K562 (cell line): ENCODE results near the gene FAM24A. TPM values are rescaled to one million over a fixed set of nuclear protein-coding genes. Genes with fewer than 3 reads are reported as not detected.
A peak's percentile ranks its signal among the peaks of the same experiment; 100 is the strongest.

Source experiments
- C11orf30 ChIP-seq: fragments of 450-650 bp; IDR thresholded peaks from 2 replicates; pipeline ENCODE4 v1.6.1; 2016; ENCODE audit warnings: low read depth, mild to moderate bottlenecking
- CBFA2T2 ChIP-seq: fragments of 450-650 bp; conservative IDR thresholded peaks from 2 replicates; pipeline ENCODE4 v1.6.1; 2017; ENCODE audit warnings: mild to moderate bottlenecking
- CHD7 ChIP-seq: fragments of 200-600 bp; sonication (generic); IDR thresholded peaks from one replicate; pipeline ENCODE4 v1.6.1; 2012; ENCODE audit warnings: mild to moderate bottlenecking, low read depth, low read length, inconsistent platforms
- ETS2 ChIP-seq: IDR thresholded peaks from 2 replicates; pipeline ENCODE4 v1.6.1; 2016; ENCODE audit warnings: borderline replicate concordance, missing genetic modification characterization, mild to moderate bottlenecking, moderate library complexity, missing compliant biosample characterization; ENCODE audit not compliant: poor library complexity, severe bottlenecking
- EZH2 ChIP-seq: IDR thresholded peaks from 2 replicates; pipeline ENCODE4 v1.6.1; 2012; ENCODE audit warnings: low read depth, mild to moderate bottlenecking, inconsistent platforms, low read length, borderline replicate concordance
- FOXJ3 ChIP-seq: sonication (generic); formaldehyde crosslinking; IDR thresholded peaks from 2 replicates; pipeline ENCODE4 v1.4.0; 2020; ENCODE audit warnings: mild to moderate bottlenecking, missing genetic modification reagents
- ID3 ChIP-seq, 2 experiments: fragments of 250-450 bp in 1 of 2; fragments of 450-650 bp in 1 of 2; sonication (Bioruptor Pico) in 1 of 2; IDR thresholded peaks; 2 replicates each; pipeline versions ENCODE4 v1.6.1 to v1.8.0; 2016 to 2021; ENCODE audit warnings: mild to moderate bottlenecking in 2 of 2, moderate library complexity in 2 of 2, missing compliant biosample characterization in 1 of 2, missing genetic modification characterization in 1 of 2
- NELFE ChIP-seq: IDR thresholded peaks from 2 replicates; pipeline ENCODE4 v1.6.1; 2011; ENCODE audit warnings: mild to moderate bottlenecking; ENCODE audit not compliant: insufficient read depth, insufficient read length
- POLR2B ChIP-seq: fragments of 450-650 bp; IDR thresholded peaks from 2 replicates; pipeline ENCODE4 v1.6.1; 2018; ENCODE audit warnings: low read depth; ENCODE audit not compliant: partially characterized antibody
- ZBTB5 ChIP-seq: fragments of 450-650 bp; IDR thresholded peaks from 2 replicates; pipeline ENCODE4 v1.6.1; 2017; ENCODE audit warnings: antibody characterized with exemption
- polyA plus RNA-seq, 8 experiments: library from polyadenylated mRNA; depleted of rRNA in 4 of 8; stranded (reverse) in 5 of 8; unstranded in 3 of 8; fragments of >200 nt; fragmentation: Nextera tagmentation in 2 of 8; fragmentation: Illumina TruSeq in 1 of 8; extraction: Ambion mirVana in 2 of 8; extraction: Trizol in 1 of 8; gene quantifications; 2 replicates each; pipeline versions ENCODE4 v1.2.1 to v1.2.3, GENCODE V29; 2011 to 2014; ENCODE audit warnings: inconsistent platforms in 1 of 8, missing spikeins in 1 of 8
- total RNA-seq, 7 experiments: library from RNA; depleted of rRNA in 6 of 7; stranded (reverse); fragments of >200 nt in 6 of 7; fragmentation: Illumina TruSeq in 2 of 7; extraction: Trizol in 2 of 7; gene quantifications; 2 replicates each; pipeline versions ENCODE4 v1.2.1 to v1.2.3, GENCODE V29; 2011 to 2021; ENCODE audit warnings: low replicate concordance in 1 of 7

Gene FAM24A
- total and polyA plus RNA-seq, 9 of the 15 experiments (the other 6 are each of a cell fraction or from before 2014, with no cell fraction given) = not detected

- TF ChIP-seq CBFA2T2 = no peak
- no peak for TF ChIP-seq ETS2 (tag)
- TF ChIP-seq EZH2 = no peak
- peak; percentile 96 for TF ChIP-seq POLR2B
- no peak for TF ChIP-seq ID3 (CRISPR knock-in tag; IDR thresholded peaks at IDR 0.05)
- no peak for TF ChIP-seq ID3 (tag; IDR thresholded peaks at IDR 0.05)
- no peak for TF ChIP-seq FOXJ3 (CRISPR knock-in tag)
- TF ChIP-seq CHD7 = no peak
- no peak for TF ChIP-seq ZBTB5
- TF ChIP-seq NELFE = no peak
- TF ChIP-seq C11orf30 = peak; percentile 80
Observed at GRCh38 chr10:122953902-122954730, 43.7 kb downstream of the FAM24A start, which contains the start of gene C10orf88 (continued).
